SK-N-SH treated with all-trans-retinoic acid at 6 μM for 48 hours (cell line): ENCODE results near the gene GLRX.

Source experiments
- CSDC2 ChIP-seq: fragments of 250-450 bp; sonication (Bioruptor Pico); IDR thresholded peaks from 2 replicates; pipeline ENCODE4 v1.5.0; 2020; ENCODE audit warnings: mild to moderate bottlenecking, moderate library complexity
- ESRRG ChIP-seq: fragments of 250-450 bp; sonication (Bioruptor Pico); IDR thresholded peaks from 2 replicates; pipeline ENCODE4 v1.6.1; 2021; ENCODE audit warnings: mild to moderate bottlenecking
- ISL1 ChIP-seq: fragments of 250-450 bp; sonication (Bioruptor Pico); IDR thresholded peaks from 2 replicates; pipeline ENCODE4 v2.1.2; 2022; ENCODE audit warnings: mild to moderate bottlenecking, moderate library complexity
- RARB ChIP-seq: fragments of 250-450 bp; sonication (Bioruptor Pico); IDR thresholded peaks from 2 replicates; pipeline ENCODE4 v1.8.0; 2021; ENCODE audit warnings: mild to moderate bottlenecking, moderate library complexity
- TSHZ2 ChIP-seq: fragments of 250-450 bp; sonication (Bioruptor Pico); IDR thresholded peaks from 2 replicates; pipeline ENCODE4 v1.5.0; 2020; ENCODE audit warnings: mild to moderate bottlenecking, moderate library complexity
- ZFP3 ChIP-seq: fragments of 250-450 bp; sonication (Bioruptor Pico); IDR thresholded peaks from 2 replicates; pipeline ENCODE4 v1.5.0; 2020; ENCODE audit warnings: mild to moderate bottlenecking, moderate library complexity
- ZFP30 ChIP-seq: fragments of 450-650 bp; formaldehyde crosslinking; IDR thresholded peaks from 2 replicates; pipeline ENCODE4 v1.5.0; 2022; ENCODE audit warnings: mild to moderate bottlenecking, moderate library complexity
- ZNF565 ChIP-seq: fragments of 450-650 bp; formaldehyde crosslinking; conservative IDR thresholded peaks from 2 replicates; pipeline ENCODE4 v1.5.0; 2020; ENCODE audit warnings: low read depth, mild to moderate bottlenecking, moderate library complexity
- ZNF70 ChIP-seq: fragments of 450-650 bp; formaldehyde crosslinking; IDR thresholded peaks from 2 replicates; pipeline ENCODE4 v1.5.0; 2020; ENCODE audit warnings: mild to moderate bottlenecking, moderate library complexity
- TF ChIP-seq, protein P1 (sequence below): fragments of 250-450 bp; sonication (Bioruptor Pico); IDR thresholded peaks from 2 replicates; pipeline ENCODE4 v1.5.1; 2020; ENCODE audit warnings: low read depth, mild to moderate bottlenecking, moderate library complexity

DNA sequence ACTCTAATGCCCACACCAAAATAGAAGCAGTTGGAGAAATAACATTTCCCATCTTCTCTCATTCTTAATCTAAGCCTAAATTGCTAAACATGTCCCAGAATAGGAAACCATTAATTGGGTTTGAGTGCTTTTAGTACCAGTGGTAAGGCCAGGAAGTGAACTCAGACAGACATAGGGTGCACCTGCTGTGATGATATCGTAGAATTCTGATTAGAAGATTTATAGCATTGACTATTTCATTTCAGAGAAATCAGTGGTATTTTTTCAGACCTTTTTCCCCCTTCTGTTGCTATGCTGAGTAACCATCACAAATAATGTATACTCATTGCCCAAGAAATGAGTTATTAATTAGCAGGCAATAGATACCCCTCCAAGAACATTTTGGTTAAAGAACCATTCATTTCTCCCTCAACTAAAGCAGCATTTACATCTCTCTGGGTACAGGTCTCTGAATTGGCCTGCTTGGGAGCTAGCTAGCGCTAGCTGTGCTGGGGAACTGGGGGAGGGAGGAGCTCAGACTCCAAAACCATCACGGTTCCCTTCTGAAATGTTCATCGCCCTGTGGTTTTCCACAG, 7.3 kb downstream of the GLRX start:
- TF ChIP-seq ZNF70 (CRISPR knock-in tag) = no peak
- no peak for TF ChIP-seq ESRRG (CRISPR knock-in tag)
- no peak for TF ChIP-seq RARB (CRISPR knock-in tag)
- TF ChIP-seq ZFP30 (CRISPR knock-in tag) = no peak
- TF ChIP-seq ZFP3 = no peak
- TF ChIP-seq TSHZ2 (CRISPR knock-in tag) = no peak
- TF ChIP-seq ZNF565 (CRISPR knock-in tag) = no peak
- TF ChIP-seq, protein P1, sequence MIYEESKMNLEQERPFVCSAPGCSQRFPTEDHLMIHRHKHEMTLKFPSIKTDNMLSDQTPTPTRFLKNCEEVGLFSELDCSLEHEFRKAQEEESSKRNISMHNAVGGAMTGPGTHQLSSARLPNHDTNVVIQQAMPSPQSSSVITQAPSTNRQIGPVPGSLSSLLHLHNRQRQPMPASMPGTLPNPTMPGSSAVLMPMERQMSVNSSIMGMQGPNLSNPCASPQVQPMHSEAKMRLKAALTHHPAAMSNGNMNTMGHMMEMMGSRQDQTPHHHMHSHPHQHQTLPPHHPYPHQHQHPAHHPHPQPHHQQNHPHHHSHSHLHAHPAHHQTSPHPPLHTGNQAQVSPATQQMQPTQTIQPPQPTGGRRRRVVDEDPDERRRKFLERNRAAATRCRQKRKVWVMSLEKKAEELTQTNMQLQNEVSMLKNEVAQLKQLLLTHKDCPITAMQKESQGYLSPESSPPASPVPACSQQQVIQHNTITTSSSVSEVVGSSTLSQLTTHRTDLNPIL (CRISPR knock-in tag) = no peak
- TF ChIP-seq CSDC2 (CRISPR knock-in tag) = no peak
- no peak for TF ChIP-seq ISL1 (CRISPR knock-in tag)
